HG02970 (cell line): Measurements from ENCODE around the gene WBP1.

Experiments
- ATAC-seq: cut with Tn5 transposase; IDR thresholded peaks from one replicate; pipeline ENCODE4 v1.9.1; 2021; ENCODE audit warnings: mild to moderate bottlenecking, moderate library complexity, moderate number of reproducible peaks; ENCODE audit not compliant: unreplicated experiment, low FRiP score

Gene WBP1

GRCh38 chr2:74501335-74502071 is 43.3 kb downstream of the WBP1 start:
- ATAC-seq: no peak

- ATAC-seq: no peak
Measured at GRCh38 chr2:74502147-74502719, 44.0 kb downstream of the WBP1 start.

GRCh38 chr2:74502720-74503505 is 44.7 kb downstream of the WBP1 start:
- no peak for ATAC-seq

- ATAC-seq: no peak
Measured at GRCh38 chr2:74503506-74504475, 45.6 kb downstream of the WBP1 start.

DNA sequence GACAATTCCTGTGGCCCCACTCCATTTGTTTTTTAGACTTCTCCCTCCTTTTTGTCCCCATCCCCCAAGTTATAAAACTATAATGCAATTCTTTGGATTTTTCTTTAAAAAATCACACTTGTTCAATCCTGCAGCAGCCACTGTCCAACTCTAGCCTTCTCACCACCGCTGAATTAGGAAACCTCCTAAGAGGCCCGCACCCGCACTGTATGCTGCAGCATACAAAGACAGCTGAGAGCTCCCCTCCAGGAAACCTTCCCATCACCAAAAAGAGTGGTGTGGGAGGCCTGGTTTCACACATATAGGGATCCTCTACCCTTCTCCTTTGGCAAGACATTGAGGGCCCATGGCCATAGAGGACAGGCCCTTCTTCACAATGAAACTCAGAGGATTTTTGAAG is 46.4 kb downstream of the WBP1 start:
- no peak for ATAC-seq

GRCh38 chr2:74505448-74506246 is 47.4 kb downstream of the WBP1 start:
- ATAC-seq: no peak

DNA sequence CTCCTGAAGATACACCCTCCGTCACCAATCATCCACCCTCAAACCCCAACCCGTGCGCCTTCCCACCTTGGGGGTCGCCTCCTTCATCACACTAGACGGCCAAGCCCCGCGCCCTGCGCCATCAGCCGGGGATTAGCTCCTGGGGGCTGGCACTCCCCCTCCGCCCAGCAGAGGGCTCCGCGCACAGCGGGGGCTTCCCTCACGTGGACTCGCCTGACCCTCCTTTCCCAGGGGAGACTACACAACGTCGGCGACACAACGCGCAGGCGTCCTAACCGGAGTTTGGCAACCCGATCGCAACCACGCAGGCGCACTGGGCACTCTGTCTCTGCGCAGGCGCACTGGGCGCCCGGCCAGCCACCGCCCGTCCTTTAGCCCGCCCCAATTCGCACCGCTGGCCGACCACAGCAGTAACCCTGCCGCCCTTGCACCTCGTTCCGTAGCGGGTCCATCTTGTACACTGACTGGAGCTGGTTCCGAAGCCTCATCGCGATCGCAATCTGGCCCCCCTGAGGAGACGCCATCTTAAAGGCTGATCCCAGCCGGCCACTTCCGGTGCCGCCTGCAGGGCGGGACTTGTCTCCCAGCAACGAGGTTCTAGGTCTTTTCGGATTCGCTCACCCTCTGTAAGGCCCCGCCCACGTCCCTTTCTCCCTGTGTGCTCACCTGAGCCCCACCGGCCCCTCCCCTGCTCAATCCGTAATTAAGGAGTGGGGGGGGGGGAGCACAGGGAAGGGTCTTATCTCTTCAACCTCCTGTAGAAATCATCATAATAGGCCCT is 49.1 kb downstream of the WBP1 start, which contains the start of gene PCGF1:
Gene PCGF1, minus strand, starts transcription at position 551 of the 781 bp plus-strand sequence. Its CDS starts 27 bp downstream, at position 524.
- ATAC-seq: peak; percentile 84

DNA sequence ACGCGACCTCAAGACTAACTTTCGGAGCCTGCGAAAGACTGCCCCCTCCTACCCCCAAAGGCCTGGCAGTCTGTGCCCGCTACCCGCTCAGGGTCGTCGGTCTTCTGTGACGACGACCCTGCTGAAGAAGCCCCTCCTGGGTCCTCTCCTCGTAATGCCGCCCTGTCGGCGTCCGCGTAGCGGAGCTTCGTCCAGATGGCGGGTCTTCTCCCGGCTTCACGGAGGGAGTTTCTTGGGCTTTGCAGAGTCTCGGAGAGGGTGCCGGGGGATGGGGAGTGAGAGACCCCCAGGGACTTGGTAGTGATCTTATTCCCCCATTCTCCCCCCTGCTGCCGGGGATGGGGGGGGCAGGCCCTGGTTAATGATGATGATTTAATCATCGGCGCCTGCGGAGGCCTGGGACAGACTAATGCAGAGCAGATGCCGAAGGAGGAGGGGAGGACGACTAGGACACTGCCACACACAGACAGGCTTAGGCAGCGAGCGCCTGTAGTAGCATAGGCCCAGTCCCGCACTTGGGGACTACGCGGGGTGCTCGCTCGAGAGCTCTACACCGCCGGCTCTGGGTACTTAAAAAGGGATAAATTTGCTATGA is 49.8 kb downstream of the WBP1 start:
- ATAC-seq: peak; percentile 6

- ATAC-seq: no peak
Measured at GRCh38 chr2:74510272-74510671, 52.0 kb downstream of the WBP1 start.
